Measurements from ENCODE around the gene BUD31.
A peak's percentile ranks its signal among the peaks of the same experiment; 100 is the strongest.

The BUD31 gene

GRCh38 chr7:99461221-99461620 lies 52.5 kb downstream of the BUD31 start:
- no peak overlapping the region for H3K4me3 ChIP-seq (ENCODE audit: low read depth, low read length)
- TF ChIP-seq CTCF (IDR thresholded peaks at IDR 0.05; ENCODE audit: low read depth, low read length) = no peak

- no peak for TF ChIP-seq CTCF (IDR thresholded peaks at IDR 0.05; ENCODE audit: low read depth, low read length)
- H3K4me3 ChIP-seq (ENCODE audit: low read depth, low read length) = peak overlapping the region; percentile 96
Observed at GRCh38 chr7:99465421-99465768, 56.6 kb downstream of the BUD31 start.

- no peak overlapping the region for H3K4me3 ChIP-seq (ENCODE audit: low read depth, low read length)
Observed at GRCh38 chr7:99468336-99468918, 59.7 kb downstream of the BUD31 start.

More at GRCh38 chr7:99468336-99468918, 59.7 kb downstream of the BUD31 start:
- TF ChIP-seq CTCF (IDR thresholded peaks at IDR 0.05; ENCODE audit: low read depth, low read length) = no peak

Data from WI38 (cell line).